HG03159 (cell line): ENCODE data around the gene PRAC1.

Source experiments
- ATAC-seq: cut with Tn5 transposase; IDR thresholded peaks from one replicate; pipeline ENCODE4 v1.9.1; 2021; ENCODE audit warnings: mild to moderate bottlenecking, moderate library complexity; ENCODE audit not compliant: unreplicated experiment

PRAC1 gene

GRCh38 chr17:48711128-48711527, 11.2 kb downstream of the PRAC1 start:
- ATAC-seq: no peak

GRCh38 chr17:48704361-48705248, 17.7 kb downstream of the PRAC1 start:
- no peak for ATAC-seq

GRCh38 chr17:48701864-48702532, 20.3 kb downstream of the PRAC1 start:
- ATAC-seq: no peak

GRCh38 chr17:48693178-48693577, 29.1 kb downstream of the PRAC1 start:
- ATAC-seq: no peak

GRCh38 chr17:48692049-48692448, 30.3 kb downstream of the PRAC1 start:
- no peak for ATAC-seq

GRCh38 chr17:48690655-48691054, 31.7 kb downstream of the PRAC1 start:
- no peak for ATAC-seq

- no peak for ATAC-seq
These were observed 40.7 kb downstream of the PRAC1 start for GRCh38 chr17:48681609-48682008.

GRCh38 chr17:48679385-48680096, 42.8 kb downstream of the PRAC1 start:
- no peak for ATAC-seq

GRCh38 chr17:48678141-48678971, 44.0 kb downstream of the PRAC1 start:
- ATAC-seq: no peak

GRCh38 chr17:48676963-48677558, 45.3 kb downstream of the PRAC1 start:
- ATAC-seq: no peak

GRCh38 chr17:48672340-48672739, 50.0 kb downstream of the PRAC1 start:
- no peak for ATAC-seq
